ENCODE results near the gene TOX3.

Gene TOX3

DNA sequence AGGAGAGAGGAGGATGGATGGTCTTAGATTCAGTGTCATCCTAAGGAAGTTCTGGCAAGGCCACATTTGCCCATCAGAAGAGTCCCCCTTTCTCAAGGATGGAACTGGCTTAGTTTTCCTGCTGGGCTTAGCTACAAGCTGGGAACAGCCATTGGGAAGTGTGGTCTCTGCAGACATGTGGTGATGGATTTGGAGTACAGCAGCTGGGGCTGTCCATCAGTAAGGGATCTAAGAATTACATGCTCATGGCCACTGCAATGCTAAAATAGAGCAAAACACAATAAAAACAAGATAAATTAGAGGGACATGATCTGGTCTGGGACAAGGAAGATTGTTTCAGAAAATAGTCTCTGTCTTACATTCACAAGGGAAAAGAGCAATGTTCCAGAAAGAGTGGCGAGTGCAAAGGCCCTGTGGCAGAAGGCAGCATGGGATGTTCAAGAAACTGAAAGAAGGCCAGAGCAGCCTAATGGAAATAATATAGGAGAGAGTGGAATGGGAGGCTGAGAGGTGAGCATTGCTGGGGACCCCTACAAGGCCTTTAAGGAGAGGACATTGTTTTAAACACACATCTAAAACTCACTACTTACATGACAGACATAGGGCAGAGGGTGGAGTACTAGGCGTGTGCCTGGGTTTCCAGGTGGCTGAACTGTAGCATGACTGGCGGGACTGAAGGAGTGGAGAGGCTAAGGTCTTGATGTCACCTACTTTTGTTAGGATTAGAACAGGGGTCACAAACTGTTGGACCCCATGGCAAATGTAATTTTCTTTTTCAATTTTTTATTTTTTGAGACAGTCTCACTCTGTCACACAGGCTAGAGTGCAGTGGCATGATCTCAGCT lies 17.0 kb upstream of the TOX3 start:
- in situ Hi-C loops (cut with HindIII; ENCODE audit: low sequenced_read_pairs), result no loop called here

GRCh38 chr16:52562770-52563169 lies 15.8 kb upstream of the TOX3 start:
- in situ Hi-C loops (cut with HindIII; ENCODE audit: low sequenced_read_pairs), result no loop called here

DNA sequence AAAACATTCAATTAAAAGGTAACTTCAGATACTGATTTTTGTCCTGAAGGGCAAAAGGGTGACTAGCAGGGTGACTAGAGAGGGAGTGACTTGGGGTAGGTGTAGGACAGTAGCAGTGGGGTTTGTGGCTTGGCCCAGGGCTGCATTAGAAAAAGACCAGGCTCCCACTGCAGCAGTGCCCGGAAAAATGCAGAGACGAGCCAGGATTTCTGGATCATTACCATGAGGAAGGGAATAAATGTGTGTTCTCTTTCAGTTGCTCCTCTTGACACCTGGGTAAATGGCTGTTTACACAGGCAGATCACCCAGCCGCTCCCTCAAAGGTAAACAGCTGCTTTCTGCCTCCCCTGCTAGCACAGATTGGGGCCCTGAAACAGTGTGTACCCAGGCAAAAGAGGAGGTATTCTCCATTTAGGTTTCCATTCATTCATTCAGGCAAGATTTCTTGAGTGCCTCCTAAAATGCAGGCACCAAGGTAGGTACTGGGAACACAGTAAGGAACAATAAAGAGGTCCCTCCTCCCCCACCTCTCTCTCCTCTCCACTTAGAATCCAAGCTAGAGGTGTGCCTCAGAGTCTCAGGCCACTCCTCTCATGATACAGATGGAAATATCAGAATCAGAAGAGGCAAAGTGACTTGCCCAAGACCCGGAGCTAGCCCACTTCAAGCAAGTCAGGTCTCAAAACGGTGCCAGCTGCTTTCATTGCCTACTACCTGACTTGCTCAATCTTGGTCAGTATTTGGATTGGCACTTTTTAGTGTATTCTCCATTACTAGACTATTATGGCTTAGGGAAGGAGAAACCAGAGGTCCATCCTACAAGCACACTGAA lies 15.2 kb upstream of the TOX3 start:
- in situ Hi-C loops (cut with HindIII; ENCODE audit: low sequenced_read_pairs), result no loop called here

- in situ Hi-C loops (cut with HindIII; ENCODE audit: low sequenced_read_pairs), result no loop called here
Measured at GRCh38 chr16:52558448-52558847, 11.5 kb upstream of the TOX3 start.

DNA sequence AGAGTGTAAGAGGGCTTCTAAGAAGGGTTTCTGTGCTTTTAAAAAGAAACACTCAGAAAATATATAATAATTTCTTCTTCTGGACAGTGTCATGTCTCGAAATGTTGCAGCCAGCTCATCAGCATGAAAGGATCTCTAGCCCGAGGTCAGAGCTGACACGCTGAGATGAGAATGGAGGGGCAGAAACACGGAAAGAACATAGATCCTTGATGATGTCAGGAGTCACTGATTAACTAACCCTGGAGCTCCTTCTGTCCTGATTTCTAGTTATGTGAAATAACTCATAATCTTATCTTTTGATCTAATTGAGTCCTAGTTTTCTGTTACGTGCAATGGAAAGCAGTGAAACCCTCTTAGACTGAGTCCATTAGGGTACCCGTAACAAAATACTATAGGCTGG lies 10.3 kb upstream of the TOX3 start:
- in situ Hi-C loops (cut with HindIII; ENCODE audit: low sequenced_read_pairs), result no loop called here

- in situ Hi-C loops (cut with HindIII; ENCODE audit: low sequenced_read_pairs), result no loop called here
Measured at GRCh38 chr16:52556083-52556482, 9.1 kb upstream of the TOX3 start.

DNA sequence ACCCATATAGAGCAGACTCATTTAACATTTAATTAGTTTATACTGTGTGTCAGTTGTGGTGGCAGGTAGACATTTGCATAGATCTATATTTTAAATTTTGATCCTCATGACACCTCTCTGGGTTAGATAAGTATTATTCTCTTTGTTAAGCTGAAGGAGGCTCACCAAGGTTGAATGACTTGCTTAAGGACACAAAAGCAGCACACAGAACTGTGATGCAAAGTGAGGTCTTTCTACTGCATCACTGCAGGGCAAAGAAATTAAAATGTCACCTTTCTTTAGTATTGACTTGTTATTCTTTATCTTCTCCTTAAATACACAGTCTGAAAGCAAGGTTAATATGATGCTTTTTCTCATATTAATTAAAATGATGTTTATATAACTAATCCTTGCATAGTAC lies 8.6 kb upstream of the TOX3 start:
- in situ Hi-C loops (cut with HindIII; ENCODE audit: low sequenced_read_pairs), result no loop called here

DNA sequence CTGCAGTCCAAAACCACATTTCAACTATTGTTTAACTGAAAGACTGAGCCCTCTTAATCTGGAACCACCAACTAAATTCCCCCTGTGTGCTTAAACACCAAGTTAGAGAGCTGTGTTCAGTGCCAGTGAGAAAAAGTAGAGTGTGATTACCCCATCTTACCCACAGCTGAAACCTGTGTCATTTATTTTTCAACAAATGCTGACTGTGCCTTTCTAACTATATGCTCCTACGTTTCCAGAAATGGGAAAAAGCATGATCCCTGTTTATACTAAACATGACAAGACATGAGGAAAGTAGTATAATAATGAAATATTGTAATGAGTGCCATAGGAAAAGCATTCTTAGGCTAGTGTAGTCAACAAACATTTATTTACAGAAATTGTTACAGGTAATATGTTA lies 7.4 kb upstream of the TOX3 start:
- in situ Hi-C loops (cut with HindIII; ENCODE audit: low sequenced_read_pairs), result no loop called here

GRCh38 chr16:52553322-52553721 lies 6.4 kb upstream of the TOX3 start:
- in situ Hi-C loops (cut with HindIII; ENCODE audit: low sequenced_read_pairs), result no loop called here

DNA sequence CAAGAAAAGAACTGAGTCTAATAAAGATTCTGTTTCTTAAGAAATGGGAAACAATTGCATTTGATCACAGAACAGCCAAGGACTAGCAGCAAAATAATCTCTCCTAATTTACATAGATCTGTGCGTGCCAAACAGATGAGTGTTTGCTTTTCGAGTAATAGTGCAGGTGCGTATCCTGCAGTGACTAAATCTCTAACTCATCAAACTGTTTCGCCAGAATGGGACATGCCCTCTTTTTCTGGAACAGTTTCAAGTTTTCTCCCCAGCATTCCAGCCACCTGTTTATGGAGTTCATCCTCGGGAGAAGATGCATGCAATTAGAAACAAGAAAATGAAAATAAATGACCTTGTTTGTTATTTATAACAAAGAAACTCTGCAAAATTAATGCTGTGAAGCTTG lies 5.7 kb upstream of the TOX3 start:
- in situ Hi-C loops (cut with HindIII; ENCODE audit: low sequenced_read_pairs), result no loop called here

DNA sequence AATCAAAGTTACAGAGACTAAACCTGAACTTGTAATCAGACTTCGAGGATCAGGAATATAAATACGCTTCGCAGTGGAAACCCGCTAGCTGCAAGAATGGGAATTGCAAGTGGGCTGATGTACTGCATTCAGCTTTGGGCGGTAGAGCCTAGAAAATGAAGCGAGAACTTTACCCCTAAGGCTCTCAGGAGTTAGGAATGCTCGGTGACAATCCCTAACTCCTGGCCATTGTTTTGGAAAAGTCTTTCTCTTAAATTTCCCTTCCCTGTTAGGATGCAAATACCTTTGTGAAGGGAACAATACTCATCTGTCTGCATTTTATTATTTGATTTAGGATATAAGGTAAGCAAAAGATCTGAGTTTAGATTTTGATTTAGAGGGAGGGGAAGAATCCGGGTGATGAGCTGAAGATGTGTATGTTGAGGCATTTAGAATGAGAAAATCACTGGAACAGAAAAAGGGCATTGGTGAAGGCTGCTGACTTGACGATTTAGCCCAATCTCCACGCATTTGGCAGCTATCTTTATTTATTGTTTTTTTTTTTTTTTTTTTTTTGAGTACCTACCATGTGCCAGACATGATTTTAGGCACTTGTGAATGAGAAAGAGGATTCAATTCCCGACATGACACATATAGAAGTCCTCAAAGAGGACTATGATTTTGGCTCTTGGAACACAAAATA lies 2.2 kb upstream of the TOX3 start:
- in situ Hi-C loops (cut with HindIII; ENCODE audit: low sequenced_read_pairs), result no loop called here

DNA sequence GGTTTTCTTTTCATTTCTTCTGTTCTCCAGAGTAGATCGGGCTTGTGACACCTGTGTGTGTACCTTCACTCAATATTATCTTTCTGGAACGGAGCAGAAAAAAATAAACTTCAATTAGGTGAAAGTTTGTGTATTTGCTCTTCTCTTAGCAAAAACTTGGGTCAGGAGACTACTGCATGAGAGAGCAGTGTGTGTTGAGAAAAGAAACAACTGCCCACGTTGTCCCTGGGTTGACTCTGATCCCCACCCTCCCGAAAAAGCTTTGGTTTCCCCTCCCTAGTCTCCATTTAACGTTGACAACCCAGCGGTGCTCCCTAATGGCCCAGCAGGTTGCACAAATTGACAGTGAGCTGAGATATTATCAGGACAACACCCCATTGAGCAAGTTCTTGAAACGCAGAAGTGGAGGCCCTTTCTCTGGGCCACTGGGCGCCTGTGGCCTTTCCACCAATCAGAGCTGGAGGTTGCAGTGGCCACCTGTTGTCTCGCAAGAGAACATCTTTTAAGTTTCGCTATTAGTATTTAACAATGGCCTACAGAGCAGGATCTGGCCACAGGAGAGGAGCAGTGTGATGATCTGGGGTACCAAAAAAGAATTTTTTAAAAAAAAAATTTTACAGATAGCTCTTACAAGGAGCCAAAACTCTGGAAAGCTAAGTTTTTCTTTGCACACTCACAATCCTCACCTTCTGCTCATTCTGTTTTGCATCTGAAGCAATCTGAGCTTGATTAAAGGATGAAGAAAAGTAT lies 1.5 kb upstream of the TOX3 start:
- in situ Hi-C loops (cut with HindIII; ENCODE audit: low sequenced_read_pairs), result no loop called here

GRCh38 chr16:52547834-52548215 lies 882 bp upstream of the TOX3 start:
- in situ Hi-C loops (cut with HindIII; ENCODE audit: low sequenced_read_pairs), result no loop called here

DNA sequence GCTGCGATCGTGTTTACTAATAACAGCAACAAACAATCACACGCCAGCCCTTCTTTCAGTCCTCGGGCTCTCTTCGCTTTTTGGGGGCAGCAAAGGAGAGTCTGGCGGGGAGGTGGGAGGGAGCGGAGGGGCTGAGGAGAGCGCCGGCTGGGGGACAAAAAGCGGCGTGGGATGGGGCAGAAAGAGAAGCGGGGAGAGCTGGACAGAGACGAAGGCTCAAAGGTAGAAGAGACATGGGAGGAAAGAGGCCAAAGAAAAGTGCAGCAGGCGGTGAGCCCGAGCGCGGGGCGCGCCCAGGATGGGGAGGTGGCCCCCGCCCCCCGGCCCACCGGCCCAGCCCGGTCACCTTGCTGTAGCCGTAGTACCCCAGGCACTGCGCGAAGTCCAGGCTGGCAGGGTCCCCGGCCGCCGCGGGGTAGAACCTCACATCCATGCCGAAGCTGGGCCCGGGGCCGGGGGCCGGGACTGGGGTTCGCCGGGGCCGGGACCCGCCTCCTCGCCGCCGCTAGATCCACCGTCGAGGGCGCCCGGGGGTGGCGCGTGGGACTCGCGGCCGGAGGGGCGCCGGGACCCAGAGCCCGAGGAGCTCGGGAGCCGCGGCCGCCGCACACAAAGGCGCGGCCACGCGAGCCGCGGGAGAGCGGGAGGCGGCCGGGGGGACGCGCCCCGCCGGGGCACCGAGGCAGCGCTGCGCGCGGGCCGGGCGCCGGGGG lies 496 bp downstream of the TOX3 start:
- in situ Hi-C loops (cut with HindIII; ENCODE audit: low sequenced_read_pairs), result no loop called here

GRCh38 chr16:52545898-52546266 lies 1.1 kb downstream of the TOX3 start:
- in situ Hi-C loops (cut with HindIII; ENCODE audit: low sequenced_read_pairs), result no loop called here

DNA sequence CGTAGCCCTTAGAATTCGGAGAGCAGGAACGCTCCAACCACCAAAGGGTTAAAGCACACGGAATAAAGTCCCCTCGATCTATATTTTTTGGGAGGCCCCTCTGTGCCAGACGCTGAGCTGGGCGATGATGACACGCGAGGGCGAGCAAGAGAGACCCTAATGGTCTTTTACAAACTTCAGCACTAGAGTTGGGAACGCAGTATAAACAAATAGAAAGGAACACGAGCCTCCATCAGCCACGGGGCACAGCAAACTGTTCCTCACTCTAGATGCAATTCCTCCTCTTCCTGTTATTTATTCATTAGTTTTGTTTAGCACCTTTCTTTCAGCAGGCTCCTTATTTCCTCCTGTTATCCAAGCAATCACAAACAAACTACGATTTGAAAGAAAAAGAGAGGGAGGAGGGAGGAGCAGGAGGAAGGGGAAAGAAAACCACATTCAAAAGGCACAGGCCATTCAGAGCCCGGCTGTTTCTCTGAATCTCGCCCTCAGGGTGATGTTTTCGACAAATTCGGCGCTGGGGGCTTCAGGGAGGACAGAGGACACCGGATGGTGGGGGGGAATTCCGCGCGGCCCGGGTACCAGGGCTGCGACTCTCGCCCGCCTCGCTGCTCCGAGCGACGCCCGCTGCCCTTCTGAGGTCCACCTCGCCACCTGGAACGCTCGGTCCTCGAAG lies 1.6 kb downstream of the TOX3 start:
- in situ Hi-C loops (cut with HindIII; ENCODE audit: low sequenced_read_pairs), result no loop called here

- in situ Hi-C loops (cut with HindIII; ENCODE audit: low sequenced_read_pairs), result no loop called here
Measured at GRCh38 chr16:52544703-52545102, 2.2 kb downstream of the TOX3 start.

GRCh38 chr16:52543654-52544053 lies 3.3 kb downstream of the TOX3 start:
- in situ Hi-C loops (cut with HindIII; ENCODE audit: low sequenced_read_pairs), result no loop called here

DNA sequence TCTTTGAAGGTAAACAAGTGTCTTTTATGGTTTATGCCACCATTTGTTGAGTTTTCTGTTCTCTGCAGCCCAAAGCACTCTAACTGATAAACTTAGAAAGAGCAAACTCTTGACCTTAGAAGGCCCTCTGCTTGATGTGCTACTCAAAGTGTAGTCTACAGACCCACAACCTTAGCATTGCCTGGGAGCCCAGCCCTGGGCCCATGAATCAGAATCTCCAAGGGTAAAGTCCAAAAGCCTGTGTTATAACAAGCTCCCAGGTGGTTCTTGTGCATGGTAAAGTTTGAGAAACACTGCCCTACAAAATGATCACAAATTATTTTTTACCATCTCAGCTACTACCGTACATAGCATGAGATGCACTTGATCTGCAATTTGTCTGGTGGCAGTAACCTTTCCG lies 6.0 kb downstream of the TOX3 start:
- in situ Hi-C loops (cut with HindIII; ENCODE audit: low sequenced_read_pairs), result no loop called here

GRCh38 chr16:52539191-52539590 lies 7.8 kb downstream of the TOX3 start:
- in situ Hi-C loops (cut with HindIII; ENCODE audit: low sequenced_read_pairs), result no loop called here

Data from DLD1 (cell line).